Stimulated activated CD4-positive, alpha-beta T cell treated with anti-CD3 and anti-CD28 coated beads, TNF-alpha, amount 100 ng/mL, for 24 hours (primary cell): ENCODE results near the gene SLC39A10.
"Not testable (repeated sequence)": the region's sequence is repeated elsewhere in the genome, so short reads cannot be mapped to it uniquely, and the experiment has no call there.

Experiments
- DNase-seq, 3 experiments: peaks; one replicate each; pipeline ENCODE4 v3.0.0-alpha.2; 2020; ENCODE audit warnings: low read depth in 3 of 3

Gene SLC39A10

DNA sequence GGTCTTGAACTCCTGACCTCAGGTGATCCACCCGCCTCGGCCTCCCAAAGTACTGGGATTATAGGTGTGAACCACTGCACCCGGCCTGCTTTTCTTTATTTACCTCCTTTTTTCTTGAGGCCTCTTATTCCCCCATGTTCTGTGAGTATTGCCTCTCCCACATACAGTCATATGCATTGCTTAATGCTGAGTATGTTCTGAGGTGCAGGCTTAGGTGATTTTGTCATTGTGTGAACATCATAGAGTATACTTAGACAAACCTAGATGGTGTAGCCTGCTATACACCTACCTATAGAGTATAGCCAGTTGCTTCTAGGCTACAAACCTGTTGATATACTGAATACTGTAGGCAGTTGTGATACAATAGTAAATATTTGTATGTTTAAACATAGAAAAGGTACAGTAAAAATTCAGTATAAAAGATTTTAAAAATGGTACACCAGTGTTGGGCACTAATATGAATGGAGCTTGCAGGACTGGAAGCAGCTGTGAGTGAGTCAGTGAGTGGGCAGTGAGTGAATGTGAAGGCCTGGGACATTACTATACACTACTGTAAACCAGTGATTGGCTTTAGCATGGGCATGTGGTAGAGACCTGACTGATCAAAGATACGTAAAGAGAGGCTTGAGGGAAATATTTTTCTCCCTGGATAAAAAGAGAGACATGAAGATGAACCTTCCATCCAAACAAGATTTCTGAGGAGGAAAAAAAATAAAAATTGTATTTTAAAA, 17.6 kb downstream of the SLC39A10 start:
- no peak for DNase-seq

DNA sequence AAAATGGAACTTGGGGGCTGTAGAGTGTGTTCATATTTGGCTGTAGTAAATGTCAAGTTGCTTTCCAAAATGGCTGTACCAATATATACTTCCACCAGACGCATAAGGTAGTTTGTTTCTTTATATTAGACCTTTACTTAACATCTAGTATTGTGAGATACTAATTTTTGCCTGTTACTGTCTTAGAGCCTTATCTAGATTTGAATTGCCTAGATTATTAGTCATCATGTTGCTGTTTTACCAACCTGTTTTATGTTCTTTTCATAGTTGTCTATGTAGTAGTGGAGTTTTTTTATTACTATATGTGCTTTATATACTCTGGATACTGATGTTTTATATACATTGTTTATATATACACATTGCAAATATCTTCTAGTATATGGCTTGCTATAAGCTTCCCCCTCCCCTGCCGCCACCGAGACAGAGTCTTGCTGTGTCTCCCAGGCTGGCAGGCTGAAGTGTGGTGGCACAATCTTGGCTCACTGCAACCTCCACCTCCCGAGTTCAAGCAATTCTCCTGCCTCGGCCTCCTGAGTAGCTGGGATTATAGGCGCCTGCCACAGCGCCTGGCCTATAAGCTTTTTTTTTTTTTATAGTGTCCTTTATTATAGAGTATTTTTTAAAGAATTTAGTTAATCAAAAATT, 18.9 kb downstream of the SLC39A10 start:
- DNase-seq = no peak

DNA sequence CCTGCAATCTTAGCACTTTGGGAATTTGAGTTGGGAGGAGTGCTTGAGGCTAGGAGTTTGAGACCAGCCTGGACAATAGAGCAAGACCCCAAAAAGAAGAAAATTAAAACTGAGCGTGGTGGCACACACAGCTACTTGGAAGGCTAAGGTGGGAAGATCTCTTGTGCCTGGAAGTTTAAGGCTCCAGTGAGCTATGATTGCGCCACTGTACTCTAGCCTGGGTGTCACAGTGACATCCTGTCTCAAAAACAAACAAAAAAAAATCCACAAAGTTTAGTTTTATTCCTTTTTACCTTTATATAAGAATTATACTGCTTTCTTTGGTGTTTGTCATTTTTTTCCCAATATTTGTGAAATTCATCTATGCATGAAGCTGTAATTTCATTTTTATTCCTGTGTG, 20.3 kb downstream of the SLC39A10 start:
- DNase-seq = no peak

DNA sequence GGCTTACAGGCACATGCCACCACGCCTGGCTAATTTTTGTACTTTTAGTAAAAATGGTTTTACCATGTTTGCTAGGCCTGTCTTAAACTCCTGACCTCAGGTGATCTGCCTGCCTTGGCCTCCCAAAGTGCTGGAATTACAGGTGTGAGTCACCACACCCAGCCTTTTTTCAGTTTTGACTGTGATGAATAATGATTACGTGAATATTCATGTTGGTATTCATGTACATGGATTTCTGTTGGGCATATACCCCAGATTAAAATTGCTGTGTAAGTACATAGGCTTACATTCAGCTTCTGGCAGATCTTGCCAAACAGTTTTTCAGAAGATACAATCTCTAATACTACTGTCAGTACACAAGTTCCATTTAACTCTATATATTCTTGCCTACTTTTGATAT, 20.9 kb downstream of the SLC39A10 start:
- no peak for DNase-seq

DNA sequence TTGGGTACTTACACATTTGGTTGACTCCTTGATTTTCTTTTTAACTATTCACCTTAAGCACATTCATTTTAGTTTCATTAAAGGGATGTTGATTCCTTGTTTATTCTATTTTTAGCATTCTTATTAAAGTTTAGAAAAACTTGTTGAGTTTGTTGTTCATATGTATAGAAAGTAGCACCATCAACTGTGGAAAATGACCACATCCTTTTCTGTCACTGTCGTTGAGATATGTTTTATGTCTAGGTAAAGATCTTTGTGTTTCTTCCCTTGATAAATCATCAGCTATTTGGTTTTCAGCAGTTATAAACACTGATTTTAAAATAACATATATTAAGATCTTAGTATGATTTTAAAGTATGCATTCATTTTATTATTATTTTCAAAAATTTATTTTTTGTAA, 25.1 kb downstream of the SLC39A10 start:
- no peak for DNase-seq

DNA sequence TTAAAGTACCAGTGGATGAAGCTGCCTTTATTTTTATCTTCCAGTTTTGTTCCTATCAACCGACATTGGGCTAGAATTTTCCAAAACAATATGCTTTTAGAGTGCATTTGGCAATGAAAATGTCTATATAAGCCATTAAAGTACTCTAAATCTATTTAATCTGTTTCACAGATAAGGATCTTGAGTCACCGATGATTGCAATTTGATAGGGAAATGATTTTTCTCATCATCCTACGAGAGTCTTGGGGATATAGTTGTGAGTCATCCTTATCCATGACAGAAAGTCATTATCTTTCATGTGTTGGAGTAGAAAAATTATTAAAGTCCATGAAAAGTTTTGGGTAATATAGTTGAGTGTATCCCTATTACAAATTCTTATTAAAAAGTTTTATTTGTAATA, 26.1 kb downstream of the SLC39A10 start:
- DNase-seq = no peak

DNA sequence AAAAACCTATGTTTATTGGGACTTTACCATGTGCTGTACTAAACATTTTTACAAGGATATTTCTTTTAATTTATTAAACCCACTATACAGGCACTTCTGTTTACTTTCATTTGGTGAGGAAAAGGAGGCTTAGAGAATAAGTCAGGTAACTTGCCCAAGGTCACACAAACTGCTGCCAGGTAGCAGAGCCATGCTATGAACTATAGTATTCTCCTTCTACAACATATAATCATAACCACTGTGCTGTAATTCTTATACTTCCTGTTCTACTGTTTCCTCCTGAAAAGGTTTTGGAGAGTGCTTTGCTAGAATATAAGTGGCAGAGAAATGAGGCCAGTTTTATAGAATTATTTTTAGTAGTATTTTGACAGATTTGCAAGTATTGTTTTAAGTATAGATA, 29.5 kb downstream of the SLC39A10 start:
- no peak for DNase-seq

DNA sequence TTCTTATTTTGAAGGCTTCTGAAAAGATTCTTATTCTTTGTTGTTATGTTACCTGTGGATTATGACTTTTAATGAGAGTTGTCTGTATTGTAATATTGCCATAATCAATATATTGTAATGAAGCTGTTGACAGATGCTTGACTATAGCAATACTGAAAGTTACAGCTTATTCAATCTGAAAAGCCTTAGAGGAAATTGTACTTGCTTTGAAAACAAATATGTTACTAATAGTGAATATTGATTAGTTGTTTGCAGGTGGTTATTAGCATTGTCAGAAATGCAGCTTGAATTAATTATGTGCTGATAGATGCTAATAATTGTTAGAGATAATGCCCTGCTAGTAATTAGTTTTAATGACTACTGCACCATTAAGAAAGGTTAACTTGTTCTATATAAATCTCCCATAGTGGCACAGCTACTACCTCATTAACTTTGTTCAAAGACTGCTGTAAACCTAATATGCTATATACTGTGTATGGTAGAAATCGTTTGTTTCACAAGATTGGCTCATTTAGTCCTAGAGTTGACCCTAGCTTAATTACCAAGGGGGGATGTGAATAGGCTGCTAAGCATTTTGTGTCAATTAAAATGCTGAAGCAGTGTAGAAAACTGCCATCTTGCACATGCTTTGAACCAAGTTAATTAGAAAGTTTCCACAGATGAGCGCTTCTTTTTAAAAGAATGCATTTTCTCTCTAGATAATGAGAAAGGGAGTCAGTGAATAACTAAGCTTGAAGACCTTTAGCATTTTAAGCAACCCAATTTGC, 30.5 kb downstream of the SLC39A10 start:
- no peak for DNase-seq

DNA sequence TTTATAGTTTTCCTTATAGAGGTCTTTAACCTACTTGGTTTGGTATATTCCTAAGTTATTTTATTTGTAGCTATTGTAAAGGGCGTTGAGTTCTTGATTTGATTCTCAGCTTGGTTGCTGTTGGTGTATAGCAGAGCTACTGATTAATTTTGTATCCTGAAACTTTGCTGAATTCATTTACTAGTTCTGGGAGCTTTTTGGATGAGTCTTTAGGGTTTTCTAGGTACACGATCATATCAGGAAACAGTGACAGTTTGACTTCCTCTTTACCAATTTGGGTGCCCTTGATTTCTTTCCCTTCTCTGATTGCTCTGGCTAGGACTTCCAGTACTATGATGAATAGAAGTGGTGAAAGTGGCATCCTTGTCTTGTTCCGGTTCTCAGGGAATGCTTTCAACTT, 35.5 kb downstream of the SLC39A10 start:
- not testable (repeated sequence) for DNase-seq

DNA sequence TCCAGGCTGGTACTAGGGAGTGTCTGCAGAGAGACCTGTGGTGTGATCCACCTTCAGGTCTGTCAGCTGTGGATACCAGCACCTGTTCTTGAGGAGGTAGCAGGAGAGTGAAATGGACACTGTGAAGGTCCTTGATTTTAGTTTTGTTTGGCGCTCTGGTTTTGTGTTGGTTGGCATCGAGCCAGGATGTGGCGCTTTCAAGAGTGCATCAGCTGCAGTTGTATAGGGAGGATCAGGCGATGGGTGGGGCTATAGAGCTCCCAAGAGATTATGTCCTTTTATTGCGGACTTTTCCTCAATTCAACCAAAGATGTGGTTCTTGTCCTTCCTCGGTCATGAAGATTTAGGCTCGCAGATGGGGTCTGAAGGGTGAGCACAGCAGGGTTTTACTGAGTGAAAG, 37.5 kb downstream of the SLC39A10 start:
- DNase-seq = no peak

DNA sequence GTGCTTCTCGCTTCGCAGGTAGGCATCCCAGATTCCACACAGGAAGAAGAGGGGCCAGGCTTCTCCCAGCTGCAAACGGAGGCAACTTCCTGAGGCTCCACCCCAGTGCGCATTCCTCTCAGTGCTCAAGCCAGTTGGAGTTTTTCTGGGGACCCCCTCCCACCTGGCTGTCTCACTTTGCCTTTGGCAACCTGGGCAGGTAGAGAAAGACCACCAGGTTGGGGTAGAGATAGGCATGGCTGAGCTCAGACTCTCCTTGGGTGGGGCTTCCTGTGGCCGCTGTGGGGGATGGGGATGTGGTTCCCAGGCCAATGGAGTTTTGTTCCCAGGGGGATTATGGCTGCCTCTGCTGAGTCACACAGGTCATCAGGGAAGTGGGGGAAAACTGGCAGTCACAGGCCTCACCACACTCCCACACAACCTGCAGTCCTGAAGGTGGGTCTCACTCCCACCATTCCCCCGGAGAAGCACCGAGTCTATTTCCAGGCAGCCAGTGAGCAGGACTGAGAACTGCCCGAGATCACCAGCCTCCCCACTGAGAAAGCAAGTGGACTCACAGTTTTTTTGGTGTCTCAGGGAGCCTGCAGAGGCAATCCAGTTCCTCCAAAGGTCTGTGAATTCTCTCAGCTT, 38.1 kb downstream of the SLC39A10 start:
- DNase-seq = no peak

DNA sequence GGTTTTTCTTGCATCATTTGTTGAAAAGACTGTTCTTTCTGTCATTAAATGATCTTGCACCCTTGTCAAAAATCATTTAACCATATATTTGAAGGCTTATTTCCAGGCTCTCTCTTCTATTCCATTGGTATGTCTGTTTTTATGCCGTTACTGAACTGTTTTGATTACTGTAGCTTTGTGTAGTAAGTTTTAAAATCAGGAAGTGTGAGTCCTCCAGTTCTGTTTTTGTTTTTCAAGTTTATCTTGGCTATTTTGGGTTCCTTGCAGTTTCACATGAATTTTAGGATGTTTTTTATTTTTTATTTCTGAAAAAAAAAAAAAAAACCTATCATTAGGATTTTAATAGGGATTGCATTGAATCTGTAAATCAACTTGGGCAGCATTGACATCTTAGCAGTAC, 39.0 kb downstream of the SLC39A10 start:
- DNase-seq = no peak

DNA sequence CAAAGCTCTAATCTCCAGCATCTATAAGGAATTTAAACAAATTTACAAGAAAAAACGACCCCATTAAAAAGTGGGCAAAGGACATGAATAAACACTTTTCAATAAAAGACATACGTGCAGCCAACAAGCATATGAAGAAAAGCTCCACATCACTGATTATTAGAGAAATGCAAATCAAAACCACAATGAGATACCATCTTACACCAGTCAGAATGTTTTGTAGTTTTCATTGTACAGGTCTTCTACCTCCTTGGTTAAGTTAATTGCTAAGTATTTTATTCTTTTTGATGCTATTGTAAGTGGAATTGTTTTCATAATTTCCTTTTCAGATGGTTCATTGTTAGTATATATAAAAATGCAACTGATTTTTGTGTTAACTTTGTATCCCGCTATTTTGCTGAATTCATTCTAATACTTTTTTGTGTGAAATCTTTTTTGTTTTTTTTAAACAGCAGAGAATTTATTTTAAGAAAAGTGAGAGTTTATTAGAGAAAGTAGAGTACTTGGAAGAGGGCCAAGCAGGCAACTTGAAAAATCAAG, 40.7 kb downstream of the SLC39A10 start:
- no peak for DNase-seq

DNA sequence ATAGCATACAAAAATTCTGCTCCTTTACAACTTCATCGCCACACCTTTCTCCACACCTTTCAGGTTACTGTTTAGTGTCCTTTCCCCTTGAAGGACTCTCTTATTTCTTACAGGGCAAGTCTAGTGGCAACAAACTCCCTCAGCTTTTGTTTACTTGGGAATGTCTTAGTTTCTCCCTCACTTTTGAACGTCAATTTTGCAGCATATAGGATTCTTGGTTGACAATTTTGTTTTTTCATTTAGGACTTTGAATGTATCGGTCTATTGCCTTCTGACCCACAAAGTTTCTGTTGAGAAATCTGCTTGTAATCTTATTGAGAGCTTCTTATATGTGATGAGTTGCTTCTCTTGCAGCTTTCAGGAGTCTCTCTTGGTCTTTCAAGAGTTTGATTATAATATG, 43.5 kb downstream of the SLC39A10 start:
- no peak for DNase-seq

DNA sequence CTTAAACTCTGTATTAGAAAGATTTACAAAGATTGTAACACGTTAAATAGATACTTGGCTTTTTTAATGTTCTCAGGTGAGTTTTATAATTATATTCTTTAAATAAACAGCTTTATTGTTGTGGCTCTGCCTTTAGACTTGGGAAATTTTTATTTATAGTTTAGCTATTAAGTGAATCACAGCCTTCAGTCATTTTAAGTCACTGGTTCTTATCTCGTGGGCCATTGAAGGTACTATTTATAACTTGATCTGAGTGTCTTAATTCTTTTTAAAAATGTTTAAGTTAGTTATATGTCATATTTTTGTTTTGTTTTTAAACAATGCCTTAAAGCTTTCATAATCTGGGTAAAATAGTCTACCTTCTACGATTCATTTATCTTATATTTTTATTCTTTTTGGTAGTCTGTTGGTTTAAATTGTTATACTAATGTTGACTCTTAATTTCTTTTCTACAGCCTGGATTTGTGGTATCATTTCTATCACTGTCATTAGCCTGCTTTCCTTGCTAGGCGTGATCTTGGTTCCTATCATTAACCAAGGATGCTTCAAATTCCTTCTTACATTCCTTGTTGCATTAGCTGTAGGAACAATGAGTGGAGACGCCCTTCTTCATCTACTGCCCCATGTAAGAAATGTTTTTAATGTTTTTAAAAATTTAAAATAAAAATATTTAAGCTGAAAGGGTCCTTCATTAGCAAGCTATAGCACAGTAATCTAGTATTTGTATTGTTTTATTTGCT, 49.3 kb downstream of the SLC39A10 start:
- no peak for DNase-seq

DNA sequence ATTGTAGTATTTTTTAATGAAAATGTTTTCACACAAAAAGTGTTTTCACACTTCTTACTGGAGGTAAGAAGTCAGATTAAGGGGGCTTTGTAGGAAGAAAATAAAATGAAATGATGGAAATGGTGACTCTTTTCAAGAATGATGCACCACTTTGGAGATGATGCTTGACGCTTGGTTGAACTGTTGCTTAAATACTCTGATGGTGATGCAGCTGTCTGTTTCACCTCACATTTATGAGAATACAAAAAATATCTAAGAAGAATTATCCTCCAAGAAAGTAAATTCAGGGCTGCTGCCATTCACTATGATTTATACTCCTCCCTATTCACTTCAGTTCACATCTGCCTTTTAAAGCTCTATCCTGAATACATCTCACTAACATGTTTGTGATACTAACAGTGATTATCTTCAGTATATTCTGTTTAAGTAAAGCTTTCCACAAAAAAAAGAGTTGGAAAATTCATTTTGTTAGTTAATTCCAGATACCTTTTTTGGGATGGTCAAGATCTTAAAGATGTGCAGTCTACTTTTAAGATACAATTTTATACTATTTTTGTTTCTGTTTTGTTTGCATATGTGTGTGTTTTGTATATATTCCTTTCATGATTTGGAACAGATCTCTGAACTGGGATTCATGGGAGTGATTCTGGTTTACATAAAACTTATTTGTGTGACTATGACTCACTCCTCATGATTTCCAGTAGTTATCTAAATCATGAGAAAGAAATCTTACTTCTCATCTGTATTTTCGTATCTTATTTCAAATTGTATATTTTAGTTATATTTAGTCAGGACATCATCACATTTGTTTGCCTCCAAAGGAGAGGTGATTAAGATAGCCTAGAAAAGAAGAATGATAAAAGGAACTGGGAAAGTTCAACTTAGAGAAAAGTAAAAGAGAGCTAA, 53.1 kb downstream of the SLC39A10 start:
- no peak for DNase-seq

DNA sequence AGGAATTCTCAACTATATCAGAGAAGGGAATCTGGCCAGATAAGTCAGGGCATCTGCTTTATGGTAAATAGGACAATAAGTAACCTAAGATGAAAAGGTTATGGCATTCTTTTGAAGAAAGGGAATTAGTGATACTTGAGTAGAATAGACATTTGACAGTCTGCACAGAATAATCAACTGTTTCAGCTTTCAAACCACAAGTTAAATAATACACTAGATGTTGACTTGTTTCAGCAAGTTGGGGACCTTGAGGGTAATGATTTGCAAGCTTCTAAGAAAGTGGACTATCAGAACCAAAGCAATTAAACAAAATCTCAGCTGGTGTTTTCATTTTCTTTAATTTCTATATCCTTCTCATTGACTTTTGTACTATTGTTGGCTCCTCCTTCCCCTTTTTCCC, 54.5 kb downstream of the SLC39A10 start:
- DNase-seq = no peak

DNA sequence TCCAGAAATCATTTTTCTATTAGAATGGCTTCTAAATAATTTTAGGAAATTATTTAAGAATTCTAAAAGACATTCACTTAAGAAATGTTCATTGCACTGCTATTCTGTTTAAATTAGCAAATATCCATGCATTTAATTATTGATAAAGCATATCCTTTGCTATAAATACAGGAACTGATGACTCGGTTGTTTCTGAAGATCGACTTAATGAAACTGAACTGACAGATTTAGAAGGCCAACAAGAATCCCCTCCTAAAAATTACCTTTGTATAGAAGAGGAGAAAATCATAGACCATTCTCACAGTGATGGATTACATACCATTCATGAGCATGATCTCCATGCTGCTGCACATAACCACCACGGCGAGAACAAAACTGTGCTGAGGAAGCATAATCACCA, 59.4 kb downstream of the SLC39A10 start:
- no peak for DNase-seq

DNA sequence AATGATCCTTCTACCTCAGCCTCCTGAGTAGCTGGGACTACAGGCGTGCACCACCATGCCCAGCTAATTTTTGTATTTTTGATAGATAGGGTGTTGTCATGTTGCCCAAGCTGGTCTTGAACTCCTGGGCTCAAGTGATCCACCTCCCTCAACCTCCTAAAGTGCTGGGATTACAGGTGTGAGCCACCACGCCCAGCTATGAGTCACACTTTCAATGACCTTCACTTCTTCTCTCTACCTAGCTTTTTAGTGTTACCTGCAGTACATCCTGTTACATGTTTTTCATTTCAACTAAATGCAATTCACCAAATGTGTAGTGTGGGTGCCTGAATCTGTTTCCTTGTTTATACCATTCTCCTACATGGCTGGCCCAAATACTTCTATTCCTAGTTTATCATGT, 64.0 kb downstream of the SLC39A10 start:
- no peak for DNase-seq

DNA sequence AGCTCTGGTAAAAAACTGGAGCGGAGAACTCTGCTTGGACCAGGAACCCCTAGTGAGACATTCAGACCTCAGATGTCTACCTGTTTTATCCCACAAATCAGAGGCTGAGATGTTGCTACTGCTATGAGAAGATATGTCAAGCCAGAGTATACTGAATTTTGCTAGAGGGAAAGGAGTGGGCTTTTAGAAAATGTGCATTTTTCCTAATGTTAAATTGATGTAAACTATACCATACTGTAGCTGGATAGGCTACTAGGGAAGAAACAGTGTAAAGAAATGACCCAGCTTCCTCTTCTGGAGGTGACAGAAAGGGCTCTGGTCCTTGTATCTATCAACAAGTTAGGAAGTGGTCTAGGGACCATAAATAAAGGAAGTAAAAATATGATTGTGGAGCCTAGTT, 65.0 kb downstream of the SLC39A10 start:
- no peak for DNase-seq

DNA sequence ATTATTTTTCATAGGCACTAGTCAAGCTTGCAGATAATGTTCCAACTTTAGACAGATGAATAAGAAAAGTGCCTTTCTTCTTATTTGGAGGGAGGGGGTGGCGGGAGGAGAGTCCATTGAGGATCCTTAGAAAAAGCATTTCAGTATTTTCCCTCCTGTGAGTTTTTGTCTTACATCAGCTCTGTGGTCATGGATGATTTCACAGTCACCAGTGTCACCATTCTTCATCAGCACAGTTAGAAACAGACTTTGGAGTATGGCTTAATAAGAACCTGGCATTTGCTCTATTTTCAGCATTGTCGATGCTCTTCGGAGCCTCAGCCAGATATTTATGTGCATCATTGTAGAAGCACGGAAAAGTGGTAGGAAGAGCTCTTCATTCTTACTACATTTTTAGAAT, 70.1 kb downstream of the SLC39A10 start:
- no peak for DNase-seq
